K562 treated with DMSO at 1 percent for 4 hours (cell line): ENCODE results near the gene CCDC150. TPM values are rescaled to one million over a fixed set of nuclear protein-coding genes. Genes with fewer than 3 reads are reported as not detected.

ENCODE experiments used
- total RNA-seq: library from RNA; unstranded; fragments of 300-600 nt; gene quantifications from 2 replicates; pipeline ENCODE4 v1.2.3, GENCODE V29; 2022; ENCODE audit not compliant: insufficient read depth

Gene CCDC150
- 1.7 and 8.8 TPM in 2 replicates for total RNA-seq

DNA sequence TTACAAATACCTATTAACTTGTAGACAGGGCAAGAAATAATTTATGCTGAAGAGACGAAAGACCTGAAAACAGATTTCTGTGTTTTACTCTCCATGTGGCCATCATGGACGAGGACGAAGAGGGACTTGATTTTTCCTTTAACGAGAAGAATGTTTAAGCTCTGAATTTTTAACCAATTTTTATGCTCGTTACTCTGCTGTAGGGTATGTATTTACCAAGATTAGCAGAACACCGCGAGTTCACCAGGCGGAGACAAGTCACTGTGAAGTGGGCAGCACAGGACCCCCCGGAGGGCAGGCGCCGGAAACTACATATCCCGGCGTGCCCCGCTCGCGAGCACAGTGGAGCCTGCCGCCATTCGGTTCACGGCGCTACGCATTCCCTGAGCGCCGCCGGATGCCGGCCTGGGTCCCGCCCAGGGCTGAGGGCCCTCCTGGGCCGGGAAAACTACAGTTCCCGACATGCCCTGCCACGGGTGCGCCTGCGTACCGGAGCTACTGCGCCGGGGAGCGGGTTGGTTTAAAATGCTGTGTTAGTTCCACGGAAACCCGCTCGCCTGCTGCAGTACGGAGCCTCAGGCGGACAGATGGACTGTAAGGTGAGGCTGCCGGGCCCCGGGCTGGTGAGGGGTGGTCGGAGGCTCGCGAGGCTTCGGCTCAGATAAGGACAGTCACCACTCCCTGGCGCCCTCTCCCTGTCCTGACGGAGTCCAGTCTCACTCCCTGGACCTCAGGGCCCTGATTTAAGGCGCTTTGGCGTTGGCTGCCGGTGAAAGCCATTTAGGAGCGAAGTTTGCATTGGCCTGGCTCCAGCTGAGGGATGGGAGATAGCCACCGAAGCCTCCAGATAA lies at the start of gene CCDC150:
Gene CCDC150, plus strand, starts transcription at position 536 of the 851 bp plus-strand sequence. Its CDS starts 52 bp downstream, at position 588.

DNA sequence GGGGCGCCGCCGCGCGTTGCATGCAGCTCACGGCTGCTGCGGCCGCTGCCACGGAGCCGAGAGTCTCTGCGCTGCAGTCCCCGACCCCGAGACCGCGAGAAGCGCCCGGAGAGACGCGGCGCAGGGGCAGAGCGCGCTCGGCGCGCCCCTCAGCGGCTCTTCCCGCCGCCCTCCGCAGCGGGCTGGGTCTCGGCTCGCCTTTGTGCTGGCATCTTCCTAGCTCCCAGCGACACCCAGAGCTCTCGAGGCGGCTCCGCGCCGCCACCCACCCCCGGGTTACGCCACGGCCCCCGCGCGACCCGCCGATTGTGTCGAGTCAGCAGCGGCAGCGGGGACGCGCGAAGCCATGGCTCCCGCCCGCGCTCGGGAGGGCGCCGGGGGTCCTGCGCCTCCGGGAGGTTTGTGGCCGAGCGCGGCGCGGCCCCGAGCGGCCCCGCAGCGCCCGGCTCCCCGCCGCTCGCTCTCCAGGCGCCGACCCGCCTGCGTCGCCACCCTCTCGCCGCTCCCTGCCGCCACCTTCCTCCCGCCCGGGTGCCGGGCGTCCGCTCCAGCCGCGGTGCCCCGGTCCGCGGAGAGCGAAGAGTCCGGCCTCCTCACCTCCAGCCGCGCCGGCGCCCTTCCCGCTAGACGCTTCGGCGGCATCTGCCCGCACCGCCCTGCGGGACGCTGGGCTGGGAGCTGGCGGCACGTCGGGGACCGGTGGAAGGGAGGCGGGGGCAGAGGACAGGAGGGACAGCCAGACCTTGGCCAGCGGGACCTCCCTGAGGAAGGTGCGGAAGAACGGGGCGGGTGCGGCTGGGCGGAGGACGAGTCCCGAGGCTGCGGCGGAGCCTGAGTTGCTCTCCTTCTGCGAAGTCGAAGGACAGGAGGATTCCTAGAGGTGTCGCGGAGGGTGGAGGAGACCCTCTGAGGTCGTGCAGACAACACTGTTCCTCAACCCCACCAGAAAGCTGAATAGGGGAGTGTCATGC lies 46.3 kb upstream of the CCDC150 start, which contains the start of gene HECW2:
Gene HECW2, minus strand, starts transcription at position 644 of the 971 bp plus-strand sequence.

Other genes starting within 250 kb of the CCDC150 start
- gene HECW2, start 46.2 kb upstream of the CCDC150 start, total RNA-seq = 1.7 and 5.6 TPM in 2 replicates
- gene GTF3C3, start 160.0 kb downstream of the CCDC150 start, total RNA-seq = 12.9 and 23.4 TPM in 2 replicates
- gene C2orf66, start 169.6 kb downstream of the CCDC150 start, total RNA-seq = not detected in 2 replicates